CD14-positive monocyte (primary cell): ENCODE measurements around the gene HEBP2. TPM values are rescaled to one million over a fixed set of nuclear protein-coding genes. Genes with fewer than 3 reads are reported as not detected.
A peak's percentile ranks its signal among the peaks of the same experiment; 100 is the strongest.

Source experiments
- DNase-seq, 3 donors: peaks; one replicate each; pipeline ENCODE4 v3.0.0-alpha.2; 2011 to 2022
- H2AFZ ChIP-seq: 2 replicates; pipeline ENCODE4 v1.6.0; 2012; ENCODE audit warnings: mild to moderate bottlenecking, low read depth, low read length, inconsistent platforms; ENCODE audit not compliant: insufficient read depth, poor library complexity, severe bottlenecking
- H3K27ac ChIP-seq, 2 donors: 1 replicate in 1 of 2; 2 replicates in 1 of 2; pipeline ENCODE4 v1.5.1; 2012 to 2013; ENCODE audit warnings: low read length in 2 of 2, control low read depth in 1 of 2, inconsistent platforms in 1 of 2, low read depth in 1 of 2, mild to moderate bottlenecking in 1 of 2
- H3K27me3 ChIP-seq, 2 donors: one replicate each; pipeline versions ENCODE4 v1.6.0 to v1.6.1; 2011 to 2013; ENCODE audit warnings: low read length in 2 of 2; ENCODE audit not compliant: control insufficient read depth in 2 of 2, insufficient read depth in 2 of 2
- H3K36me3 ChIP-seq, 2 donors: replicated peaks in 1 of 2; 1 replicate in 1 of 2; 2 replicates in 1 of 2; pipeline versions ENCODE4 v1.5.1 to v1.6.1; 2012 to 2013; ENCODE audit warnings: low read length in 2 of 2, control low read depth in 1 of 2, inconsistent platforms in 1 of 2, mild to moderate bottlenecking in 1 of 2; ENCODE audit not compliant: insufficient read depth in 2 of 2, control insufficient read depth in 1 of 2
- H3K4me1 ChIP-seq, 2 donors: 1 replicate in 1 of 2; 2 replicates in 1 of 2; pipeline versions ENCODE4 v1.5.1 to v1.6.1; 2012 to 2013; ENCODE audit warnings: low read length in 2 of 2, control low read depth in 1 of 2, inconsistent platforms in 1 of 2, mild to moderate bottlenecking in 1 of 2, moderate library complexity in 1 of 2; ENCODE audit not compliant: insufficient read depth in 2 of 2, control insufficient read depth in 1 of 2
- H3K4me2 ChIP-seq: replicated peaks from 2 replicates; pipeline ENCODE3; 2012; ENCODE audit warnings: low read length, moderate library complexity, mild to moderate bottlenecking; ENCODE audit not compliant: poor library complexity, severe bottlenecking; ENCODE audit errors: extremely low read depth
- H3K4me3 ChIP-seq, 3 experiments: fragments of 200-600 bp in 1 of 3; sonication (generic) in 1 of 3; replicated peaks in 1 of 3; 1 replicate in 2 of 3; 2 replicates in 1 of 3; pipeline ENCODE4 v1.5.1; 2011 to 2013; ENCODE audit warnings: low read length in 3 of 3, mild to moderate bottlenecking in 3 of 3, control low read depth in 2 of 3, low read depth in 2 of 3, inconsistent platforms in 1 of 3, moderate library complexity in 1 of 3
- H3K79me2 ChIP-seq: 2 replicates; pipeline ENCODE4 v1.6.0; 2012; ENCODE audit warnings: mild to moderate bottlenecking, control low read depth, inconsistent platforms, low read length, moderate library complexity; ENCODE audit not compliant: insufficient read depth
- H3K9ac ChIP-seq: 2 replicates; pipeline ENCODE4 v1.6.0; 2017; ENCODE audit warnings: low read length, mild to moderate bottlenecking; ENCODE audit not compliant: insufficient read depth, poor library complexity, severe bottlenecking
- H3K9me3 ChIP-seq, 2 donors: replicated peaks in 1 of 2; 1 replicate in 1 of 2; 2 replicates in 1 of 2; pipeline versions ENCODE4 v1.5.1 to v1.6.1; 2012 to 2013; ENCODE audit warnings: low read length in 2 of 2, control low read depth in 1 of 2; ENCODE audit not compliant: control insufficient read depth in 1 of 2, insufficient read depth in 1 of 2
- H4K20me1 ChIP-seq: 2 replicates; pipeline ENCODE4 v1.6.0; 2012; ENCODE audit warnings: mild to moderate bottlenecking, low read length, control low read depth, moderate library complexity; ENCODE audit not compliant: insufficient read depth
- H3K27ac Mint-ChIP-seq, 7 donors: one replicate each; pipeline ENCODE4 v1.8.0; 2020; ENCODE audit warnings: mild to moderate bottlenecking in 7 of 7, mixed read lengths in 7 of 7, moderate library complexity in 6 of 7, inconsistent platforms in 2 of 7
- H3K27me3 Mint-ChIP-seq, 3 donors: one replicate each; pipeline ENCODE4 v1.8.0; 2021 to 2022; ENCODE audit warnings: low read depth in 3 of 3, mild to moderate bottlenecking in 3 of 3, mixed read lengths in 3 of 3, moderate library complexity in 3 of 3, inconsistent platforms in 1 of 3
- H3K36me3 Mint-ChIP-seq, 2 donors: one replicate each; pipeline ENCODE4 v1.8.0; 2020; ENCODE audit warnings: mixed read lengths in 2 of 2, inconsistent platforms in 1 of 2, mild to moderate bottlenecking in 1 of 2
- H3K4me1 Mint-ChIP-seq: one replicate; pipeline ENCODE4 v1.8.0; 2020; ENCODE audit warnings: mild to moderate bottlenecking, mixed read lengths
- H3K4me3 Mint-ChIP-seq, 2 donors: one replicate each; pipeline ENCODE4 v1.8.0; 2020; ENCODE audit warnings: mild to moderate bottlenecking in 2 of 2, mixed read lengths in 2 of 2, moderate library complexity in 1 of 2
- H3K9me3 Mint-ChIP-seq, 7 donors: one replicate each; pipeline ENCODE4 v1.8.0; 2020 to 2022; ENCODE audit warnings: mixed read lengths in 7 of 7, mild to moderate bottlenecking in 6 of 7, moderate library complexity in 6 of 7, inconsistent platforms in 2 of 7
- WGBS: methylation state at CpG from one replicate; pipeline ENCODE4 v1.1.5; 2013; ENCODE audit warnings: missing lambda C conversion rate; ENCODE audit not compliant: insufficient coverage; 5-methylcytosine and 5-hydroxymethylcytosine counted together
- intact Hi-C, 2 donors: fragments of 100-400 bp; cut with micrococcal nuclease; formaldehyde crosslinking; loops; one replicate each; pipeline versions ENCODE4 v1.15.0 to v1.15.1; 2023
- polyA plus RNA-seq, 3 donors: library from polyadenylated mRNA; depleted of rRNA in 1 of 3; unstranded in 2 of 3; stranded (reverse) in 1 of 3; fragments of 300-500 nt in 2 of 3; fragments of >200 nt in 1 of 3; fragmentation: Illumina TruSeq in 2 of 3; gene quantifications; 1 replicate in 2 of 3; 2 replicates in 1 of 3; pipeline ENCODE4 v1.2.3, GENCODE V29; 2012 to 2021
- TF ChIP-seq, protein P1 (sequence below): fragments of 200-600 bp; IDR thresholded peaks from one replicate; pipeline ENCODE4 v1.8.0; 2022; ENCODE audit warnings: antibody characterized with exemption, mild to moderate bottlenecking

HEBP2 gene
- polyA plus RNA-seq, 3 donors: 17.0 to 97.5 (median 96.8) TPM

DNA sequence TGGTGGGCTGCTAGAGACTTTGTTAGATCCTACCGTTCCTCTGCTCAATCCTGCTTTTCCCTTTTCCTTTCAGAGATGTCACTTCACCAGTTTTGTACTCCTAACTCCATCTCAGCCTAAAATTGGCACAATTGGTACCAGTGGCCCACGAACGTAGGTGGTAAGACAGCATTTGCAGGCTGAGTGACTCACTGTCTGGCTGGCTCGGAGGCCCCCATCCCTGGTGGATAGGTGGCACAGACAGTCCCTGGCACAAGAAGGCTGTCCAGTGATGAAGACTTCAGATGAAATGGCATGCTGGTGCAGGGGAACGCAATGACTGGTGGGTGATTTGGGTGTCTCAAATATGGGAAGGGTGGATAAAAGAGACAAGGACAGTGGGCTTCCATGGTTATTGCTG, 11.1 kb downstream of the HEBP2 start:
- H3K27ac Mint-ChIP-seq: no peak overlapping the region
- H2AFZ ChIP-seq: no peak overlapping the region
- peaks cover 7% of the 10 kb centered on the region for H4K20me1 ChIP-seq
- H3K9me3 ChIP-seq: peaks cover 0 to 3% of the 10 kb centered on the region in 2 donors
- peaks cover 0 to 11% (median 8%) of the 10 kb centered on the region in 7 donors for H3K9me3 Mint-ChIP-seq
- peaks cover 13 to 16% of the 10 kb centered on the region in 2 donors for H3K4me1 ChIP-seq
- H3K4me2 ChIP-seq: no peak overlapping the region
- no peak overlapping the region for H3K27ac ChIP-seq
- no peaks in the 10 kb centered on the region for H3K27me3 ChIP-seq
- peaks cover 87 to 95% of the 10 kb centered on the region in 2 donors for H3K36me3 Mint-ChIP-seq
- no peak overlapping the region for H3K4me3 Mint-ChIP-seq
- H3K4me3 ChIP-seq: no peak overlapping the region
- DNase-seq: no peak
- TF ChIP-seq, protein P1, sequence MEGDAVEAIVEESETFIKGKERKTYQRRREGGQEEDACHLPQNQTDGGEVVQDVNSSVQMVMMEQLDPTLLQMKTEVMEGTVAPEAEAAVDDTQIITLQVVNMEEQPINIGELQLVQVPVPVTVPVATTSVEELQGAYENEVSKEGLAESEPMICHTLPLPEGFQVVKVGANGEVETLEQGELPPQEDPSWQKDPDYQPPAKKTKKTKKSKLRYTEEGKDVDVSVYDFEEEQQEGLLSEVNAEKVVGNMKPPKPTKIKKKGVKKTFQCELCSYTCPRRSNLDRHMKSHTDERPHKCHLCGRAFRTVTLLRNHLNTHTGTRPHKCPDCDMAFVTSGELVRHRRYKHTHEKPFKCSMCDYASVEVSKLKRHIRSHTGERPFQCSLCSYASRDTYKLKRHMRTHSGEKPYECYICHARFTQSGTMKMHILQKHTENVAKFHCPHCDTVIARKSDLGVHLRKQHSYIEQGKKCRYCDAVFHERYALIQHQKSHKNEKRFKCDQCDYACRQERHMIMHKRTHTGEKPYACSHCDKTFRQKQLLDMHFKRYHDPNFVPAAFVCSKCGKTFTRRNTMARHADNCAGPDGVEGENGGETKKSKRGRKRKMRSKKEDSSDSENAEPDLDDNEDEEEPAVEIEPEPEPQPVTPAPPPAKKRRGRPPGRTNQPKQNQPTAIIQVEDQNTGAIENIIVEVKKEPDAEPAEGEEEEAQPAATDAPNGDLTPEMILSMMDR: no peak
- WGBS: 100% methylated on average over 4 of the region's 5 CpGs
- H3K36me3 ChIP-seq: peaks cover 68 to 91% of the 10 kb centered on the region in 2 donors
- no peaks in the 10 kb centered on the region for H3K27me3 Mint-ChIP-seq
- intact Hi-C loops: loop anchor here in 1 of 2 donors (10.0 kb wide), 1 partner anchor 180 kb away; no protein-coding TSS in a partner anchor
- peaks cover 17% of the 10 kb centered on the region for H3K79me2 ChIP-seq
- no peak overlapping the region for H3K9ac ChIP-seq
- H3K4me1 Mint-ChIP-seq: peaks cover 14% of the 10 kb centered on the region

DNA sequence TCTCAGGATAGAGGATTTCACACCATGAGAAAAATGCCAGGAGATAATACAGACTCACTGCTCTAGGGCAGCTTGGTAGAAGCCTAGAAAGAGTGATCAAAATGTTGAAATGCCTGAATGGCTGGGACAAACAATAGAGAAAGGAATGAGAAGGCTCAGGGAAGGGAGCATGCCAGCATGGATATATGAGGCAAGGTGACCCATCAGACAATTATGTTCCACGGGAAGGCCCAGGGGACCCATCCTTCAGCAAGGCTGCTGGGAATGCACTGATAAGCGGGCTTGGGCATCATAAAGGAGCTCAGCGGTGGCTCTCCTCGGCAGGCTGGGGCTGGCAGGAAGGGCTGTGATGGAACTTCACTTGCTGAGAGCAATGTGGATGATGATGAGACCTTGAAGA, 12.2 kb downstream of the HEBP2 start:
- 100% methylated on average over 1 of the region's 4 CpGs for WGBS
- H3K27ac Mint-ChIP-seq: peak overlapping the region in 1 of 7 donors; percentile 54

More for the DNA sequence above, 12.2 kb downstream of the HEBP2 start:
- no peaks in the 10 kb centered on the region for H3K27me3 ChIP-seq
- H3K9ac ChIP-seq: no peak overlapping the region
- peaks cover 3 to 5% of the 10 kb centered on the region in 2 donors for H3K4me1 ChIP-seq
- no peaks in the 10 kb centered on the region for H3K27me3 Mint-ChIP-seq
- no peak overlapping the region for H3K4me2 ChIP-seq
- H2AFZ ChIP-seq: no peak overlapping the region
- TF ChIP-seq, protein P1: no peak
- intact Hi-C loops: loop anchor here in 1 of 2 donors (10.0 kb wide), 1 partner anchor 179 kb away; no protein-coding TSS in a partner anchor
- no peak overlapping the region for H3K4me3 Mint-ChIP-seq
- H3K9me3 Mint-ChIP-seq: peaks cover 0 to 17% (median 9%) of the 10 kb centered on the region in 7 donors
- H4K20me1 ChIP-seq: peaks cover 4% of the 10 kb centered on the region
- peaks cover 68 to 92% of the 10 kb centered on the region in 2 donors for H3K36me3 ChIP-seq
- peaks cover 9% of the 10 kb centered on the region for H3K79me2 ChIP-seq
- no peak overlapping the region for H3K4me3 ChIP-seq
- DNase-seq: no peak
- H3K27ac ChIP-seq: no peak overlapping the region
- peaks cover 85 to 98% of the 10 kb centered on the region in 2 donors for H3K36me3 Mint-ChIP-seq
- peaks cover 0 to 6% of the 10 kb centered on the region in 2 donors for H3K9me3 ChIP-seq
- H3K4me1 Mint-ChIP-seq: peaks cover 11% of the 10 kb centered on the region
